OCI-LY1 (cell line): ENCODE data around the gene CYP11A1.

ENCODE experiments used
- H2AFZ ChIP-seq: fragments of 200-600 bp; sonication (generic), shearing (Covaris generic); 2 replicates; pipeline ENCODE4 v1.6.0; 2014; ENCODE audit warnings: antibody characterized with exemption, mild to moderate bottlenecking, low read length
- H3F3A ChIP-seq: fragments of 200-600 bp; sonication (generic), shearing (Covaris generic); 2 replicates; pipeline ENCODE4 v1.6.0; 2014; ENCODE audit warnings: mild to moderate bottlenecking, antibody characterized with exemption, low read length, moderate library complexity; ENCODE audit not compliant: insufficient read depth
- H3K27ac ChIP-seq: fragments of 200-600 bp; sonication (generic); 2 replicates; pipeline ENCODE4 v1.5.1; 2014; ENCODE audit warnings: low read length, mixed run types, mild to moderate bottlenecking, low read depth; ENCODE audit not compliant: poor library complexity, severe bottlenecking
- H3K27me3 ChIP-seq: fragments of 200-600 bp; sonication (generic); 2 replicates; pipeline ENCODE4 v1.6.0; 2014; ENCODE audit warnings: antibody characterized with exemption, mild to moderate bottlenecking, low read length, moderate library complexity; ENCODE audit not compliant: insufficient read depth
- H3K36me3 ChIP-seq: fragments of 200-600 bp; sonication (generic); 2 replicates; pipeline ENCODE4 v1.6.1; 2014; ENCODE audit warnings: mild to moderate bottlenecking, antibody characterized with exemption, low read length, moderate library complexity, mixed read lengths; ENCODE audit not compliant: insufficient read depth
- H3K4me1 ChIP-seq: fragments of 200-600 bp; sonication (generic); 2 replicates; pipeline ENCODE4 v1.5.1; 2014; ENCODE audit warnings: mild to moderate bottlenecking, low read length, moderate library complexity; ENCODE audit not compliant: insufficient read depth, severe bottlenecking
- H3K4me2 ChIP-seq: fragments of 200-600 bp; sonication (generic), shearing (Covaris generic); 2 replicates; pipeline ENCODE4 v1.6.1; 2014; ENCODE audit warnings: low read length
- H3K4me3 ChIP-seq: fragments of 200-600 bp; sonication (generic); 2 replicates; pipeline ENCODE4 v1.5.1; 2014; ENCODE audit warnings: low read length, low read depth, mild to moderate bottlenecking, mixed read lengths; ENCODE audit not compliant: poor library complexity, severe bottlenecking
- H3K79me2 ChIP-seq: fragments of 200-600 bp; shearing (Covaris generic); 2 replicates; pipeline ENCODE4 v1.6.1; 2016; ENCODE audit warnings: mixed run types, low read length, mixed read lengths; ENCODE audit not compliant: insufficient read depth
- H3K9ac ChIP-seq: fragments of 200-600 bp; sonication (generic), shearing (Covaris generic); 2 replicates; pipeline ENCODE4 v1.6.1; 2014; ENCODE audit warnings: mild to moderate bottlenecking, low read length, mixed read lengths
- H3K9me2 ChIP-seq: fragments of 200-600 bp; sonication (generic), shearing (Covaris generic); 2 replicates; pipeline ENCODE4 v1.6.1; 2014; ENCODE audit warnings: low read depth, mild to moderate bottlenecking, low read length, mixed read lengths
- H3K9me3 ChIP-seq: fragments of 200-600 bp; shearing (Covaris generic); 2 replicates; pipeline ENCODE4 v1.6.1; 2014; ENCODE audit warnings: low read length, mixed read lengths
- H4K20me1 ChIP-seq: fragments of 200-600 bp; sonication (generic), shearing (Covaris generic); 2 replicates; pipeline ENCODE4 v1.6.0; 2016; ENCODE audit warnings: mild to moderate bottlenecking, low read length; ENCODE audit not compliant: insufficient read depth
- EZH2 ChIP-seq: fragments of 200-600 bp; sonication (generic), shearing (Covaris generic); IDR thresholded peaks from 2 replicates; pipeline ENCODE4 v1.8.0; 2017; ENCODE audit warnings: borderline replicate concordance, mixed run types, mild to moderate bottlenecking, antibody characterized with exemption, low read length, moderate library complexity, mixed read lengths
- TF ChIP-seq, protein P1 (sequence below): fragments of 200-600 bp; sonication (generic), shearing (Covaris generic); IDR thresholded peaks from 2 replicates; pipeline ENCODE4 v1.5.1; 2017; ENCODE audit warnings: mild to moderate bottlenecking, antibody characterized with exemption, low read length, moderate library complexity, mixed read lengths

The CYP11A1 gene

GRCh38 chr15:74328331-74329056, 39.0 kb downstream of the CYP11A1 start:
- Histone ChIP-seq H3F3A (no peaks in the 10 kb centered on the region), H2AFZ (no peak overlapping the region), H3K9ac (no peak overlapping the region), H3K36me3 (no peaks in the 10 kb centered on the region), H3K4me2 (no peak overlapping the region), H3K27ac (no peak overlapping the region), H3K9me3 (no peaks in the 10 kb centered on the region), H3K9me2 (no peaks in the 10 kb centered on the region), H3K79me2 (no peaks in the 10 kb centered on the region), H3K4me1 (no peaks in the 10 kb centered on the region), H3K27me3 (peaks cover 4% of the 10 kb centered on the region; the same call in 1 of the 2 replicates), H3K4me3 (no peak overlapping the region), H4K20me1 (no peaks in the 10 kb centered on the region)
- TF ChIP-seq, protein P1, sequence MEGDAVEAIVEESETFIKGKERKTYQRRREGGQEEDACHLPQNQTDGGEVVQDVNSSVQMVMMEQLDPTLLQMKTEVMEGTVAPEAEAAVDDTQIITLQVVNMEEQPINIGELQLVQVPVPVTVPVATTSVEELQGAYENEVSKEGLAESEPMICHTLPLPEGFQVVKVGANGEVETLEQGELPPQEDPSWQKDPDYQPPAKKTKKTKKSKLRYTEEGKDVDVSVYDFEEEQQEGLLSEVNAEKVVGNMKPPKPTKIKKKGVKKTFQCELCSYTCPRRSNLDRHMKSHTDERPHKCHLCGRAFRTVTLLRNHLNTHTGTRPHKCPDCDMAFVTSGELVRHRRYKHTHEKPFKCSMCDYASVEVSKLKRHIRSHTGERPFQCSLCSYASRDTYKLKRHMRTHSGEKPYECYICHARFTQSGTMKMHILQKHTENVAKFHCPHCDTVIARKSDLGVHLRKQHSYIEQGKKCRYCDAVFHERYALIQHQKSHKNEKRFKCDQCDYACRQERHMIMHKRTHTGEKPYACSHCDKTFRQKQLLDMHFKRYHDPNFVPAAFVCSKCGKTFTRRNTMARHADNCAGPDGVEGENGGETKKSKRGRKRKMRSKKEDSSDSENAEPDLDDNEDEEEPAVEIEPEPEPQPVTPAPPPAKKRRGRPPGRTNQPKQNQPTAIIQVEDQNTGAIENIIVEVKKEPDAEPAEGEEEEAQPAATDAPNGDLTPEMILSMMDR, result no peak
- TF ChIP-seq EZH2, result no peak

- TF ChIP-seq, protein P1, result no peak
- TF ChIP-seq EZH2, result no peak
- Histone ChIP-seq H3K27ac (no peak overlapping the region), H2AFZ (no peak overlapping the region), H3K27me3 (peaks cover 4% of the 10 kb centered on the region; the same call in 1 of the 2 replicates), H3K4me2 (no peak overlapping the region), H3K4me3 (no peak overlapping the region), H3K4me1 (no peaks in the 10 kb centered on the region), H3F3A (no peaks in the 10 kb centered on the region), H3K9me2 (no peaks in the 10 kb centered on the region), H4K20me1 (no peaks in the 10 kb centered on the region), H3K9me3 (no peaks in the 10 kb centered on the region), H3K36me3 (no peaks in the 10 kb centered on the region), H3K9ac (no peak overlapping the region), H3K79me2 (no peaks in the 10 kb centered on the region)
Measured at GRCh38 chr15:74327756-74328155, 39.7 kb downstream of the CYP11A1 start.

DNA sequence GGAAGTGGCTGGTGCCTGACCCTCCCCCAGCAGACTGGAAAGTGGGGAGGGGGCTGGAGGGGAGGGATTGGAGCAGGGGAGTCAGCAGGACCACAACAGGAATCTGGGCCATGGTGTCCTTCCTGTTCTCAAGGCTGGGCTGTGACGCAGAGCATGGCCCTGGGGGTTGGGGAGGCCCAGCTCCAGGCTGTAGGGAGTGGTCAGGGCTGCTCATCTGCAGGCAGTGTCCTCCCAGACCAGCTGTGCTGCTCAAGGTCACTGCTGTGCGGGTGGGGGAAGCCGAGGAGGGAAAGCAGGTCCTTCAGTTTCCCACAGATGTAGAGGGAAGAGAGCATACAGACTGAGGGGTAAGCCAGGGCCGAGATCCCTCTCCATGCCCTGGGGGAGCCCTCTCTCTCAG, 40.7 kb downstream of the CYP11A1 start:
- Histone ChIP-seq H3K9me3 (no peaks in the 10 kb centered on the region), H3F3A (no peaks in the 10 kb centered on the region), H3K4me2 (no peak overlapping the region), H3K9ac (no peak overlapping the region), H3K9me2 (no peaks in the 10 kb centered on the region), H4K20me1 (no peaks in the 10 kb centered on the region), H3K4me3 (no peak overlapping the region), H3K79me2 (no peaks in the 10 kb centered on the region), H2AFZ (no peak overlapping the region), H3K27me3 (peaks cover 4% of the 10 kb centered on the region; the same call in 1 of the 2 replicates), H3K4me1 (no peaks in the 10 kb centered on the region), H3K27ac (no peak overlapping the region), H3K36me3 (no peaks in the 10 kb centered on the region)
- TF ChIP-seq, protein P1, result no peak
- no peak for TF ChIP-seq EZH2
